A673 (cell line): ENCODE data around the gene VARS2. TPM values are rescaled to one million over a fixed set of nuclear protein-coding genes. Genes with fewer than 3 reads are reported as not detected.

Experiments
- BruUV-seq: library from RNA; stranded (reverse); fragments of 400-500 nt; replicated peaks from 2 replicates; lab custom pipeline; 2021; lab: Mats Ljungman, UMichigan
- CTCF ChIA-PET: fragments of 300-600 bp; sonication (Branson Sonifier 250); formaldehyde crosslinking; loops from one replicate; lab custom pipeline; 2022; ENCODE audit warnings: antibody characterized with exemption; lab: Charles Lee
- POLR2A ChIA-PET: fragments of 300-600 bp; sonication (Branson Sonifier 250); formaldehyde crosslinking; loops from one replicate; lab custom pipeline; 2022; ENCODE audit warnings: antibody characterized with exemption; ENCODE audit not compliant: low non-redundant PET; lab: Charles Lee
- DNase-seq: peaks from one replicate; pipeline ENCODE4 v3.0.0-alpha.2; 2015; ENCODE audit warnings: low spot score
- H3K27ac ChIP-seq: fragments of 200-600 bp; sonication (generic); 2 replicates; pipeline ENCODE4 v1.5.1; 2016; ENCODE audit warnings: mixed run types, low read depth, mild to moderate bottlenecking, mixed read lengths, antibody characterized with exemption, low read length; ENCODE audit not compliant: poor library complexity, severe bottlenecking
- H3K27me3 ChIP-seq: fragments of 200-600 bp; sonication (generic); replicated peaks from 2 replicates; pipeline ENCODE4 v1.6.1; 2017; ENCODE audit warnings: mixed run types, low read depth, mild to moderate bottlenecking, mixed read lengths, antibody characterized with exemption, low read length; ENCODE audit not compliant: insufficient read depth, poor library complexity
- H3K36me3 ChIP-seq: fragments of 200-600 bp; sonication (generic); 2 replicates; pipeline ENCODE4 v1.6.1; 2016; ENCODE audit warnings: mixed run types, mild to moderate bottlenecking, mixed read lengths, antibody characterized with exemption, low read length; ENCODE audit not compliant: insufficient read depth, poor library complexity, severe bottlenecking
- H3K4me1 ChIP-seq: fragments of 200-600 bp; sonication (generic); 2 replicates; pipeline ENCODE4 v1.6.1; 2017; ENCODE audit warnings: mixed run types, mild to moderate bottlenecking, mixed read lengths, antibody characterized with exemption, low read length; ENCODE audit not compliant: insufficient read depth, poor library complexity, severe bottlenecking
- H3K4me3 ChIP-seq: fragments of 200-600 bp; sonication (generic); 2 replicates; pipeline ENCODE4 v1.5.1; 2016; ENCODE audit warnings: low read depth, mixed run types, mild to moderate bottlenecking, mixed read lengths, low read length; ENCODE audit not compliant: poor library complexity, severe bottlenecking
- H3K9me3 ChIP-seq: fragments of 200-600 bp; sonication (generic); 2 replicates; pipeline ENCODE4 v1.6.1; 2016; ENCODE audit warnings: mixed run types, low read depth, mild to moderate bottlenecking, mixed read lengths, antibody characterized with exemption, low read length; ENCODE audit not compliant: poor library complexity, severe bottlenecking
- CTCF ChIP-seq: fragments of 300-800, 200-600 bp; sonication (generic); conservative IDR thresholded peaks from 2 replicates; pipeline ENCODE4 v1.5.1; 2017; ENCODE audit warnings: low read depth, mild to moderate bottlenecking, antibody characterized with exemption, low read length, moderate library complexity, mixed read lengths
- EZH2 ChIP-seq: fragments of 200-600 bp; sonication (generic); IDR thresholded peaks from 2 replicates; pipeline ENCODE4 v1.6.1; 2017; ENCODE audit warnings: borderline replicate concordance, low read depth, mild to moderate bottlenecking, mixed read lengths, antibody characterized with exemption, low read length; ENCODE audit not compliant: poor library complexity, severe bottlenecking
- intact Hi-C: fragments of 100-400 bp; cut with micrococcal nuclease; formaldehyde crosslinking; loops from one replicate; pipeline ENCODE4 v1.10.0; 2022; ENCODE audit not compliant: unreplicated experiment
- total RNA-seq: library from RNA; stranded (reverse); gene quantifications from 2 replicates; pipeline ENCODE4 v1.2.3, GENCODE V29; 2021

VARS2 gene
- total RNA-seq, 1 experiment from 2014 or later, result 48.4 TPM

- BruUV-seq, result no TSS peak
- intact Hi-C loops, result no loop called here
- Histone ChIP-seq H3K27ac (no peak overlapping the region), H3K4me1 (peaks cover 7% of the 10 kb centered on the region), H3K27me3 (no peaks in the 10 kb centered on the region), H3K4me3 (no peak overlapping the region), H3K9me3 (no peaks in the 10 kb centered on the region), H3K36me3 (peaks cover 32% of the 10 kb centered on the region)
- no peak for DNase-seq
- CTCF ChIA-PET, result no interaction called here
- TF ChIP-seq CTCF (no peak), EZH2 (no peak)
- POLR2A ChIA-PET, result no interaction called here
These were observed 19.1 kb upstream of the VARS2 start for GRCh38 chr6:30894935-30895334.

- Histone ChIP-seq H3K9me3 (no peaks in the 10 kb centered on the region), H3K4me1 (peaks cover 3% of the 10 kb centered on the region), H3K27ac (no peak overlapping the region), H3K27me3 (no peaks in the 10 kb centered on the region), H3K36me3 (peaks cover 32% of the 10 kb centered on the region), H3K4me3 (no peak overlapping the region)
- POLR2A ChIA-PET, result interaction anchor here (0.7 kb wide), 1 partner anchor 747 kb away, joined by 3 read pairs; no protein-coding TSS in a partner anchor
- intact Hi-C loops, result no loop called here
- no TSS peak for BruUV-seq
- TF ChIP-seq CTCF (no peak), EZH2 (no peak)
- CTCF ChIA-PET, result interaction anchor here (1.2 kb wide), 1 partner anchor 167 kb away, joined by 3 read pairs; no protein-coding TSS in a partner anchor
- DNase-seq, result no peak
These were observed 18.7 kb upstream of the VARS2 start for GRCh38 chr6:30895343-30895742.

GRCh38 chr6:30896541-30896940 lies 17.5 kb upstream of the VARS2 start:
- BruUV-seq, result no TSS peak
- Histone ChIP-seq H3K27me3 (no peaks in the 10 kb centered on the region), H3K36me3 (peaks cover 32% of the 10 kb centered on the region), H3K9me3 (no peaks in the 10 kb centered on the region), H3K4me3 (no peak overlapping the region), H3K4me1 (no peaks in the 10 kb centered on the region), H3K27ac (no peak overlapping the region)
- no peak for DNase-seq
- TF ChIP-seq EZH2 (no peak), CTCF (no peak)
- POLR2A ChIA-PET, result interaction anchor here (0.6 kb wide), 1 partner anchor 16 kb away, joined by 3 read pairs; no protein-coding TSS in a partner anchor
- CTCF ChIA-PET, result interaction anchor here (1.2 kb wide), 1 partner anchor 168 kb away, joined by 3 read pairs; no protein-coding TSS in a partner anchor
- intact Hi-C loops, result no loop called here
